Measurements from ENCODE around the gene ADK. TPM values are rescaled to one million over a fixed set of nuclear protein-coding genes. Genes with fewer than 3 reads are reported as not detected.

The ADK gene
- total RNA-seq, 1 donor from 2014 or later: 46.1 TPM

DNA sequence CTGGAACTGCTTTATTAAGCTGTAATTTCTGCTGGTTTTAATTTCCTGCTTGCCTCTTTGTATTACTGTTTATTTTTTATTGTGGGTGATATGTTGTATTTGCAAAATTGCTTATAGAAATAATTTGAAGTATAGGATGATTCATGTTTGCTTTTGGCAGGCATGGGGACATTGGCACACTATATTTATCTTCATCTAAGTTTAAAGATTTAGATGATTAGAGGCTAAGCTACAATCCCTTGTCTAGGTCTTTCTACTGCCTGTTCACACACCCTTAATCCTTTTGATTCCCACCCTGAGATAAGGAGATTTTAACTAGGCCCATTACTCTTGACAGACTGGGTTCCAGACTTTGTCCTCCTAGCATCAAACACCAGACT is 492.6 kb downstream of the ADK start:
- CTCF ChIA-PET: no interaction called here
- DNase-seq (no peak), ATAC-seq (ENCODE audit: low read depth) (no peak)
- TF ChIP-seq, protein P1, sequence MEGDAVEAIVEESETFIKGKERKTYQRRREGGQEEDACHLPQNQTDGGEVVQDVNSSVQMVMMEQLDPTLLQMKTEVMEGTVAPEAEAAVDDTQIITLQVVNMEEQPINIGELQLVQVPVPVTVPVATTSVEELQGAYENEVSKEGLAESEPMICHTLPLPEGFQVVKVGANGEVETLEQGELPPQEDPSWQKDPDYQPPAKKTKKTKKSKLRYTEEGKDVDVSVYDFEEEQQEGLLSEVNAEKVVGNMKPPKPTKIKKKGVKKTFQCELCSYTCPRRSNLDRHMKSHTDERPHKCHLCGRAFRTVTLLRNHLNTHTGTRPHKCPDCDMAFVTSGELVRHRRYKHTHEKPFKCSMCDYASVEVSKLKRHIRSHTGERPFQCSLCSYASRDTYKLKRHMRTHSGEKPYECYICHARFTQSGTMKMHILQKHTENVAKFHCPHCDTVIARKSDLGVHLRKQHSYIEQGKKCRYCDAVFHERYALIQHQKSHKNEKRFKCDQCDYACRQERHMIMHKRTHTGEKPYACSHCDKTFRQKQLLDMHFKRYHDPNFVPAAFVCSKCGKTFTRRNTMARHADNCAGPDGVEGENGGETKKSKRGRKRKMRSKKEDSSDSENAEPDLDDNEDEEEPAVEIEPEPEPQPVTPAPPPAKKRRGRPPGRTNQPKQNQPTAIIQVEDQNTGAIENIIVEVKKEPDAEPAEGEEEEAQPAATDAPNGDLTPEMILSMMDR (IDR thresholded peaks at IDR 0.05): no peak
- Mint-ChIP-seq H3K4me3 (no peak overlapping the region), H3K27me3 (no peaks in the 10 kb centered on the region), H3K27ac (no peak overlapping the region), H3K36me3 (ENCODE audit: low read depth) (peaks cover 35% of the 10 kb centered on the region), H3K9me3 (peaks cover 2% of the 10 kb centered on the region), H3K4me1 (peaks cover 14% of the 10 kb centered on the region)
- POLR2A ChIA-PET: interaction anchor here (1.1 kb wide), 1 partner anchor 269 kb away, joined by 3 read pairs; no protein-coding TSS in a partner anchor
- intact Hi-C loops (cut with micrococcal nuclease): no loop called here

DNA sequence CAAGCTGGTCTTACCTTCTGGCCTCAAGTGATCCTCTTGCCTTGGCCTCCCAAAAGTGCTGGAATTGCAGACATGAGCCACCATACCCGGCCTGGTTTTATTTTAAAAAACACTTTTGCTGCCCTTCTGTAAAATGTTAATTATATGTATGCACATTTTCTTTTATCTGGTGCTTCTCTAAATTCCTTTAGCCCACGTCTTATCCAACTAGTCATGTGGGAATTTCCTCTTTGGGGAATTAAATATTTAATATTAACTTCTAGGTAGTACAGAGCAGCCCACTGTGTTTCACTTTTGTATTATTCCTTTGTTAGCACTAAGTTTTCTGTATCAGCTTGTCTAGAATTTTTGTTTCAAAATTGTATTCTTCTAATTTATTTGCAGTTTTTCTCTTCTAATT is 493.7 kb downstream of the ADK start:
- Mint-ChIP-seq H3K4me3 (no peak overlapping the region), H3K27ac (no peak overlapping the region), H3K4me1 (peaks cover 10% of the 10 kb centered on the region), H3K36me3 (ENCODE audit: low read depth) (peaks cover 32% of the 10 kb centered on the region), H3K9me3 (peaks cover 2% of the 10 kb centered on the region), H3K27me3 (no peaks in the 10 kb centered on the region)
- CTCF ChIA-PET: no interaction called here
- DNase-seq (no peak), ATAC-seq (ENCODE audit: low read depth) (no peak)
- intact Hi-C loops (cut with micrococcal nuclease): no loop called here
- TF ChIP-seq, protein P1 (IDR thresholded peaks at IDR 0.05): no peak
- POLR2A ChIA-PET: no interaction called here

DNA sequence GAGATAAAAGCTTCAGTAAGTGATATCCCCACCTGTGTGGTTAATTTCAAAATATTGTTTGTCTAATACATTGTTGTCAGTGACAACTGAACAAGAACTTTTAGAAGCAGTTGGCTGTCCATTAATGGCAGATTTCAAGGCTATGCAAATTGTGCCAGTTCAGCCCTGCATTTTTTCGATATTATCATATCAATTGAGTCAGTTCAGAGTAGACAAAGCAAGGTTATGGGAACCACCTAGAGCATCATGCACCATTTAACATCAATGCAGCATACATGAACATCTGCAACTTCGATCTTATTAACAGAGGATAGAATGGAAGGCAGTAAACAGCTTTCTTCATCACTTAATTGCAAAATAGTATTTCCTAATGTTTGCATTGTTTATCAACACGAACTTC is 494.7 kb downstream of the ADK start:
- DNase-seq: no peak
- POLR2A ChIA-PET: interaction anchor here (0.7 kb wide), 1 partner anchor 90 kb away, joined by 3 read pairs; no protein-coding TSS in a partner anchor
- intact Hi-C loops (cut with micrococcal nuclease): no loop called here
- Mint-ChIP-seq H3K9me3 (peaks cover 2% of the 10 kb centered on the region), H3K4me3 (no peak overlapping the region), H3K36me3 (ENCODE audit: low read depth) (peaks cover 33% of the 10 kb centered on the region), H3K27ac (no peak overlapping the region), H3K27me3 (no peaks in the 10 kb centered on the region), H3K4me1 (peaks cover 2% of the 10 kb centered on the region)
- TF ChIP-seq, protein P1 (IDR thresholded peaks at IDR 0.05): no peak
- CTCF ChIA-PET: no interaction called here
- no peak for ATAC-seq (ENCODE audit: low read depth)

DNA sequence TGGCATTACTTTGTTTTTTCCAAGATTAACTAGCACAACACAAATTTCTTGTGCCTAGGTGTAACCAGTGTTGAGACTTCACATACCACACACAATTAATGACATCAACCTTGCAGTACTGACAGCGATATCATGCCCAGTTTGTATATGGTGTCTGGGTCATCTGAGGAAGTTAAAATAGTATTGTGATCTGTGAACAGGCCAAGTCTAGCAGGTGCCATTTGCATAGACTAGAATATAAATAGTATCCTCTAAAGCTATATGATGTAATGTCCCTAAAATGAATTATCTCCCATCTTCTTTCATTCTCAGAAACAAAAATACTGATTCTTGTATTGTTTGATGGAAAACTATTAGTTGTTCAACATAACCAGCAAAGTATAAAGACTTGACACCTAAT is 499.6 kb downstream of the ADK start:
- no peak overlapping the region for H3K27ac Mint-ChIP-seq
- DNase-seq: no peak
- TF ChIP-seq, protein P1 (IDR thresholded peaks at IDR 0.05): no peak
- H3K4me3 Mint-ChIP-seq: no peak overlapping the region
- CTCF ChIA-PET: no interaction called here
- H3K36me3 Mint-ChIP-seq (ENCODE audit: low read depth): peaks cover 48% of the 10 kb centered on the region
- H3K4me1 Mint-ChIP-seq: no peaks in the 10 kb centered on the region
- H3K9me3 Mint-ChIP-seq: no peaks in the 10 kb centered on the region
- no peaks in the 10 kb centered on the region for H3K27me3 Mint-ChIP-seq
- intact Hi-C loops (cut with micrococcal nuclease): no loop called here
- POLR2A ChIA-PET: no interaction called here
- ATAC-seq (ENCODE audit: low read depth): no peak

DNA sequence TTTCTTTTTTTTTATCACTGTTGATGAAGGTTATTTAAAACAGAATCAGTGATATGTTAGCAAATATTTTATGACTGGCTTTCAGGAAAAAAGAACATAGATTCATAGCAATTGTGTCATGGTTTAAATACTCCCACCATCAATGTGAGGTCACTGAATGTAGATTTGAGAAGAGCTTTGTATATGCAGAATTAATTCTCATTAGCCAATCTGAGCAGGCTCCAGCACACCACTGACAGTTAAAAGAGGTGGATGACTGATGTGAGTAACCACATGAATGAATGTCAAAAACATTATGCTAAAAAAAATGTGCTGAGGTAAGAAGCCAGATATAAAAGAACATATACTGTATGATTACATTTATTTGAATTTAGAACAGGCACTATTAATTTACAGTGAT is 500.5 kb downstream of the ADK start:
- Mint-ChIP-seq H3K36me3 (ENCODE audit: low read depth) (peaks cover 47% of the 10 kb centered on the region), H3K9me3 (no peaks in the 10 kb centered on the region), H3K27me3 (no peaks in the 10 kb centered on the region), H3K4me3 (no peak overlapping the region), H3K27ac (no peak overlapping the region), H3K4me1 (no peaks in the 10 kb centered on the region)
- ChIA-PET CTCF (no interaction called here), POLR2A (interaction anchor here (0.6 kb wide), 1 partner anchor 36 kb away, joined by 3 read pairs; no protein-coding TSS in a partner anchor)
- intact Hi-C loops (cut with micrococcal nuclease): no loop called here
- TF ChIP-seq, protein P1 (IDR thresholded peaks at IDR 0.05): no peak
- DNase-seq (no peak), ATAC-seq (ENCODE audit: low read depth) (no peak)

Measured in activated B cell treated with CpG ODN at 0.5 μM for 24 hours (primary cell).